ACHN (cell line): Measurements from ENCODE around the gene GRID2.

Experiments
- DNase-seq: peaks from one replicate; pipeline ENCODE4 v3.0.0-alpha.2; 2015
- in situ Hi-C: cut with HindIII; loops from 2 replicates; pipeline ENCODE4 v1.10.0; 2017; ENCODE audit warnings: low sequenced_read_pairs, low pct_ligation_motif_present, low pct_unique_long_range_greater_than_20kb

The GRID2 gene

DNA sequence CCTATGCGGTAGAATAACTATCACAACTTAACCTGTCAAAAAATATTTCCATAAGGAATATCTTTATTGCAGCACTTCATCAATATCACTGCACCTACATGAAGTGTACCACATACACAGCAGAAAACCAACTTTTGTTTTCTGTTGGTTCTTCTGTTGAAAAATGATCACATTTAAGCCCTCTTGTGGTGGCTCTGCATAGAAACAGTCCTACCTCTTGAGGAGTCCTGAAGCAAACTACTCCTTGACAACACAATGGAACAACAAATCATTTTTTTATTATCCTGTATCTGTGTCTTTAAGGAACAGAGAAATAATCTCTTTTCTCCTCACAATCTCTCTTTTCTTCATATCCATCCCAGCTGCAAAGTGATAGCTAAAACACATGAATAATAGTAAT, 1484.9 kb downstream of the GRID2 start:
- peak; percentile 22 for DNase-seq
- in situ Hi-C loops, result no loop called here

DNA sequence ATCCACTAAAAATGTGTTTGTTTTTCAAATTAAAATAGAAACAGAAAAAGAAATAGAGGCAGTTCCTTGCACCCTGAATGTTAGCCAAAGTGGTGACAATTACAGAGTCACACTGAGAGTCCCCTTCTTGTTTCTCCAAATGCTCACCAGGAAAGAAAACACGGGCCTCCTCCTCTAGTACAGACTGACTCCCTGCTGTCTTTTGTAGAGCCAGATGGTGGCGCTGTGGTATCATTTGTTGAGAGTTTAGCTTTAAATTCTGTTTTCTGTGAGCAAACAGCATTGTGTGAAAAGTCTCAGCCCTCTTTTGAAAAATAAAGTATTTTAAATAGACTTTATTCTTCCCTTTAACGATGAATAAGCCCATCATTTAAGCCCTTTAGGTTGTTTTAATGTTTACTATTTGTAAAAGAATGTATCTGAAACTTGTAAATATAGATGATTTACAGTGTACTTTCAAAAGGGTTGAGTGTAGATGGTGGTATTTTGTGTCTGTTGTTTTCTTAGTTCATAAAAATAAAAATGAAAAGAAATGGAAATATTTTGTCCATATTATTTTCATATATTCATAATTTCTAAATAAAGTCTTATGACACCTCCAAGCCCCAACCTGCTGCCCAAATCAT, 1487.9 kb downstream of the GRID2 start:
- in situ Hi-C loops, result no loop called here
- peak; percentile 58 for DNase-seq

DNA sequence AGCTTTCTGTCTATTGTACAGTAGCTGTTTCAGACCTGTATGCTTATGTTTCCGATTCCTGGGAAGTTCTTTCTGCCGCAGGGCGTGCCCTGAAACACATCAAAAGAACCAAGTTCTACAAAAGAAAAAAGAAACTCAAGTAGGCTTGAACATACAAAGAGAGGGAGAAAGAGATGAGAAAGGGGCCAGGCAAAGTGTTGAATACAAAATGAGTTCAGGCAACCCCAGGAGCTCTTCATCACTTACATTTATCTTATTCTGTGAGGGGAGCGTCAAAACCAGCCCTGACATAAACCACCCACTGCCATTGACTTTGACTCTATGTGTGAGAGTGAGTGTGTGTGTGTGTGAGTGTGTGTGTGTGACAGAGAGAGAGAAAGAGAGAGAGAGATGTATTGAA, 1498.3 kb downstream of the GRID2 start:
- DNase-seq, result no peak
- in situ Hi-C loops, result no loop called here

DNA sequence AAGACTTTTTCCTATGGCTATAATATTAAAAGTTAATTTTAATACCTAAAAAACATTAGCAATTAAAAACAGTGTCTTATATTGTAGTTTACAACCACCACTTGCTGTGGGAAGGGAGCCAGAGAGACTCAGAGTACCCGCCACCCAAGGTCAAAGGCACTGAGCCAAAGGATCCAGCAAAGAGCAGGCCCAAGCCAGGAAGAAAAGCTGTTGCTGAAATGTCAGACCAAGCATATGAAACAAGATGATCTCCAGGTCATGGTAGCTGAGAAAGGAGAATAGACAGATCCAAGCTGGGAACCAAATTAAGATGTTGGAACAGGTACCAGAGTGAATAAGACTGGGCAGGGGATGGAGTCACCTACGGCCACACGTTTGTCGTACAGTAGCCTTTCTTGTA, 1506.0 kb downstream of the GRID2 start:
- DNase-seq, result no peak
- in situ Hi-C loops, result no loop called here

DNA sequence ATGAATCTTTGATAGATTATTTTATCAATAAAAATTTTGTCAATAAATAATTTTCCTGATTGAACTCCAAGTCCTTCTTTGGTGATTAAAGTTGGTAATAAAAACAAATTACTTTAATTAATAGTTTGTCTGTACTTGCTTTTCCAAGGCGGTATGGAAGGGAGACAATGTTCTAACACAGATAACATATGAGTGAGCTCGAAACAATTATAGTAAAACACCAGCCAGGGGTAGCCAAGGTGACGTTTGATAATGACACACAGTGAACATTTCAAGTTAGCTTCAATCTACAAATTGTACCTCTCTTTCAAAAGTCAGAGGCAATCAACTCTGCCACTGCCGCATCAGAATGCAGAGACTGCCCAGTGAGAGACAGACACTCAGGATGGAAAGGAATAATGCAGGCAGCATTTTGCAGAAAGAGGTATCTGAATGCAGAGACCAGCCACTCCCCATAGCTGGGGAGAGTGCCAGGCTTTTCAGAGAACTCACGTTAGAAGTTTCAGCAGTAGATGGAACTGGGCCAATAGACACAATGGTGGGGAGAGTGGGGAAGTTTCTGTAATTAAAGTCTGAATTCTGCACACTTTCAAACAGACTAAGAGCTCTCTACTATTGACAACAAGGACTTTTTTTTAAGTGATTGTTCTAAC, 1506.7 kb downstream of the GRID2 start:
- DNase-seq, result no peak
- in situ Hi-C loops, result no loop called here

DNA sequence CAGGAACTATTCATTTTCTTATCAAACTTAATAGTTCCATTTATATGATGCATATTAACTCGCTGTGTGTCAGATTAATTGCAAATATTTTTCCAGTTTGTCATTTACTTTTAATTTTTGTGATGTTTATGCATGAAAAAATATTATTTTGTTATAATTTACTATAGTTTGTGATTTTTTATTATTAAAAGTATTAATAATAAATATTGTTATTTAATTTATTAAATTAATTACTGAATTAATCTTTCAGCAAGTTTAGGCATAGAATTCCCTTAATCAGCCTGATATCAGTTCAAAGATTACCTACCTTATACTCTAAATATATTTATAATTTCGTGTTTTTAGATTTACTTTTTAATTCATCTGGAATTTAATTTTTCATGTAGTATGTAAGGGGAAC, 1509.3 kb downstream of the GRID2 start:
- in situ Hi-C loops, result no loop called here
- DNase-seq, result no peak

DNA sequence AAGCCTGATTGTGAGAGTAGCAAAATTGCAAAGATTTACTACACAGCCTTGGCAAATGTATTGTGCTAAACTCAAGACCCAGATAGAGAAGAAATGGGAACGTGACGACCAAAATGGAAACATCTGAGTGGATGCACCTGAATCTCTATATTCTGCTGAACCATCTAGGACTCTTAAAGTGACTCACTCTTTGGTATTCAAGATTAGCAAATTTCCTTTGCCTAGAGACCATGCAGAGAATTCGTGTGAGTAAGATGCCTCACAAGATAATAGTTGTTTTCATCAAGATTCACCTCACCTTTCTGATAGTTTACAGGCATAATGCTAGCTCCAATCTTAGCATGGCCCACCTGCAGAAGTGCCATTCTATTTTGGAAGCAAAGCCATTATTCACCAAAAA, 1510.4 kb downstream of the GRID2 start:
- in situ Hi-C loops, result no loop called here
- DNase-seq, result no peak

DNA sequence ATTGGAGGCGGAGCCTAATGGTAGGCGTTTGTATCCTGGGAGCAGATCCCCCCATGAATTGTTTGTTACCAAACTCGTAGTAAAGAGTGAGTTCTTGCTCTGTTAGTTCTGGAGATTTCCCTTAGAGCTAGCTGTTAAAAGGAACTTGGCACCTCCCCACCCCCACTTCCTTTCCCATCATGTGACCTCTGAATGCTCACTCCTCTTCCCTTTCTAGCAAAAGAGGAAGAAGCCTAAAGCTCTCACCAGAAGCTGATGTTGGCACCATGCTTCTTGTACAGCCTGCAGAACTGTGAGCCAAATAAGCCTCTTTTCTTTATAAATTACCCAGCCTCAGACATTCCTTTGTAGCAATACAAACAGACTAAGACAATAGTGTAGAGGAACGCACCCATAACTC, 1511.0 kb downstream of the GRID2 start:
- no peak for DNase-seq
- in situ Hi-C loops, result no loop called here
